Small intestine (tissue), 7 donors: Measurements from ENCODE around the gene PDE3A. TPM values are rescaled to one million over a fixed set of nuclear protein-coding genes. Genes with fewer than 3 reads are reported as not detected.
A peak's percentile ranks its signal among the peaks of the same experiment; 100 is the strongest.

Source experiments
- DNase-seq, 2 donors: peaks; one replicate each; pipeline versions ENCODE4 v3.0.0 to v3.0.0-alpha.2; 2013
- FAIRE-seq: peaks from 2 replicates; lab custom pipeline; 2012; peaks lifted over from hg19 to GRCh38; lab: Jason Lieb, UNC
- H3K27ac ChIP-seq, 3 donors: one replicate each; pipeline ENCODE4 v1.5.1; 2013; ENCODE audit warnings: low read length in 2 of 3, mild to moderate bottlenecking in 2 of 3, control low read depth in 1 of 3, inconsistent platforms in 1 of 3, low read depth in 1 of 3, moderate library complexity in 1 of 3
- H3K27me3 ChIP-seq, 3 donors: one replicate each; pipeline ENCODE4 v1.6.1; 2013; ENCODE audit warnings: low read length in 3 of 3, inconsistent platforms in 1 of 3; ENCODE audit not compliant: control insufficient read depth in 3 of 3, insufficient read depth in 3 of 3
- H3K36me3 ChIP-seq, 3 donors: one replicate each; pipeline ENCODE4 v1.6.1; 2013; ENCODE audit warnings: low read length in 3 of 3, inconsistent platforms in 1 of 3, low read depth in 1 of 3, mild to moderate bottlenecking in 1 of 3, moderate library complexity in 1 of 3; ENCODE audit not compliant: control insufficient read depth in 3 of 3, insufficient read depth in 2 of 3
- H3K4me1 ChIP-seq, 3 donors: one replicate each; pipeline ENCODE4 v1.6.1; 2013; ENCODE audit warnings: low read length in 2 of 3, inconsistent platforms in 1 of 3, low read depth in 1 of 3, mild to moderate bottlenecking in 1 of 3, moderate library complexity in 1 of 3; ENCODE audit not compliant: control insufficient read depth in 3 of 3, insufficient read depth in 2 of 3
- H3K4me3 ChIP-seq, 3 donors: one replicate each; pipeline ENCODE4 v1.5.1; 2013; ENCODE audit warnings: low read length in 3 of 3, control low read depth in 1 of 3, inconsistent platforms in 1 of 3, low read depth in 1 of 3, mild to moderate bottlenecking in 1 of 3, moderate library complexity in 1 of 3
- H3K9me3 ChIP-seq, 2 donors: one replicate each; pipeline ENCODE4 v1.6.1; 2013; ENCODE audit warnings: low read depth in 1 of 2, low read length in 1 of 2; ENCODE audit not compliant: control insufficient read depth in 2 of 2, insufficient read depth in 1 of 2
- WGBS, 3 donors: extraction: QIAGEN DNeasy Blood & Tissue Kit; methylation state at CpG; one replicate each; pipeline ENCODE4 v1.1.7; 2013; 5-methylcytosine and 5-hydroxymethylcytosine counted together
- polyA plus RNA-seq, 4 donors: library from polyadenylated mRNA; stranded (reverse) in 3 of 4; unstranded in 1 of 4; fragments of 200-250 nt in 3 of 4; fragments of 120-200 nt in 1 of 4; gene quantifications; one replicate each; pipeline versions ENCODE4 v1.2.1 to v1.2.3, GENCODE V29; 2013
- donor health status: healthy with polysubstance abuse.
- donor health status: control.
- donor health status: control.
- donor health status: Bipolar disorder and iron deficiency.
- donor health status: healthy.

The PDE3A gene
- polyA plus RNA-seq, 4 donors: 2.4 to 79.4 (median 6.6) TPM

DNA sequence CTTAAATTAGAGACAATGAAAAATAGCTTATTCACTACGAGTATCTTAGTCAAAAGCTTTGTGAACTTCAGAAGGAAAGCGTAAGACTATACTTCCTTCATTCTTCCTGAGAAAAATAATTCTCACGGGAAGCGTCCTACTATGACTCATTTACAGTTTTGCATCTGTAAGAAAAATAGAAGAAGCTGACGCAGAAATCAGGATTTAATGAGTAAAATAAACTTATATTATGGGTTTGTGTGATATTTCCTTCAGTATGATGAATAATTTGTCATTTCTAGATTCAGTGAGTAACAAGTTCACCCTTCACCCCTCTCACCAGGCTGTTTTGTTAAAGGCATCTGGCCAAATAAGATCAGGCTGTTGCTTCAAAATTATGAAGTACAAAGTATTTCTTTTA is 17.8 kb upstream of the PDE3A start:
- Histone ChIP-seq H3K27me3 (no peaks in the 10 kb centered on the region), H3K4me1 (no peaks in the 10 kb centered on the region), H3K36me3 (no peaks in the 10 kb centered on the region), H3K9me3 (no peaks in the 10 kb centered on the region), H3K4me3 (no peak overlapping the region), H3K27ac (no peak overlapping the region)
- FAIRE-seq (no peak), DNase-seq (no peak)
- 53 to 84% (median 84%) methylated on average over 5 of the region's 5 CpGs for WGBS, 3 donors

DNA sequence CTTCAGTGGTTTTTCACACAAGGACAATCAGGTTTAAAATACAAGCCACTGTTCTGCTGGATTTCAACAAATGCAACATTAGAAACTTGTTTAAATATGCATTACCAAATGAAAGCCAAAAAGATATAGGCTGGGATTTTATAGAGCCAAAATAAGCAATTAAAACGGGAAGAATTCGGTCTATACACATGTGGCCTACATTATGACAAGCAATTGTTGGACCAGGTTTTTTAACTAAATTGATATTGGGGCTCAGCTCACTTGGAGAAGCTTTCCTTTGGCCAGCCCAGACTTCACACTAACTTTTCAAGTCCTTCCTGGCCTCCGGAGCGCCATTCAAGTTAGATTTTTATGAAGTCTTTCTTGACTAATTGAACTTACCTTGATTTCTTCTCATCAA is 16.9 kb upstream of the PDE3A start:
- no peaks in the 10 kb centered on the region for H3K4me1 ChIP-seq
- H3K36me3 ChIP-seq: no peaks in the 10 kb centered on the region
- no peak overlapping the region for H3K4me3 ChIP-seq
- DNase-seq: no peak
- WGBS, 3 donors: 90 to 94% (median 91%) methylated on average over 4 of the region's 4 CpGs
- H3K27me3 ChIP-seq: no peaks in the 10 kb centered on the region
- FAIRE-seq: no peak
- no peak overlapping the region for H3K27ac ChIP-seq
- no peaks in the 10 kb centered on the region for H3K9me3 ChIP-seq

DNA sequence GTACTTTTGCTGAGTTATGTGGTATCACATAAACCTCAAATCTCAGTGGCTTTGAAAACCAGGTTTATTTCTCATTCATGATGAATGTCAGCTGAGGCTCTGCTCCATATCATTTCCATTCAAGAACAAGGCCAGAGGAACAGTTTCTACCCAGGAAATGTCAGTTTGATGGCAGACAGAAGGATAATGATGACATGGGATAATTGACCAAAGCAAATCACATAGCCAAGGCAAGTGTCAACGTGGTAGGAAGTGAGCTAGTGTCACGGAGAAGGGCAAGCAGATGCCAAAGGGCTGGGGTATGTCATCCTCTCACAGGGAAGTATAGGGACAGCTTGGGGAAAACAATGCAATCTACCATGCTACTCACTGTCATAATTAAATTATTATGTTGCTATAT is 12.3 kb upstream of the PDE3A start:
- Histone ChIP-seq H3K27ac (no peak overlapping the region), H3K27me3 (no peaks in the 10 kb centered on the region), H3K4me1 (no peaks in the 10 kb centered on the region), H3K36me3 (no peaks in the 10 kb centered on the region), H3K9me3 (no peaks in the 10 kb centered on the region), H3K4me3 (no peak overlapping the region)
- DNase-seq (no peak), FAIRE-seq (no peak)
- WGBS, 3 donors: 72 to 79% (median 72%) methylated on average over 2 of the region's 2 CpGs

DNA sequence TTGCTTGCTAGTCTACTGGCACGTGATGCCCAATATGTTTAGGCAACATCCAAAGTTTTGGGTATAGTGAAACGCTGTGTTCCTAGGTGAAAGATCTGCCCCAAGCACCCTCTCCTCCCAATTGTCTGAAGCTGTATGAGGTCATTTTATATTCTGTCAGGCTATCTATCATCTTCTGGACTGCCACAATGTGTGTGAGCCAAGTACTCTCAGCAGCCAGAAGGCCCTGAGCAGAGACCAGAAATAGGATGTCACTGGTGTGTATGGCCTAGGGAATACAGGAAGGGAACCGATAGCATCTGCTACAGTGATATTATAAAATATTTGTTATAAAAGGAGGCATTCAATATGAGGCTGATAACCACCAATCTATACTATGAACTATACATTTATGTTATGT is 7.9 kb upstream of the PDE3A start:
- Histone ChIP-seq H3K36me3 (no peaks in the 10 kb centered on the region), H3K27ac (no peak overlapping the region), H3K4me3 (no peak overlapping the region), H3K27me3 (no peaks in the 10 kb centered on the region), H3K4me1 (no peaks in the 10 kb centered on the region), H3K9me3 (no peaks in the 10 kb centered on the region)
- FAIRE-seq (no peak), DNase-seq (no peak)
- WGBS, 3 donors: 88 to 92% (median 88%) methylated on average over 3 of the region's 3 CpGs

DNA sequence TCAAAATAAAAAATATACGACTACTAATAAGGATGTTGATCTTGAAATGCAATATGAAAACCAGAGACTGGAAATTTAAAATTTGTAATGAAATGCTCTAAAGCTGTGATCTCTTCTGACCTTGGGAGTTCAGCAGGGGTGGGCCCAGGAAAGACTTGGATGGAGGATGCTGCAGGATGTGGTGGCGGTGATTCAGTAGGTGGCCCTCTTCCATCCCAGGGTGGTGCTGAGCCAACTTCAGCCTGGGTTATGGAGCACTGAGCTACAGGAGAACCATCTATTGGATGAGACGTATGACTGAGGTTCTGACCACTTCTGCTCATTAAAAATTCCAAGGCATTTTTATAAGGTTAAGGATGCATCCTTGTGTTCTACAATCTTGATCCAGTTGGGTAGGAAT is 6.9 kb upstream of the PDE3A start:
- no peaks in the 10 kb centered on the region for H3K4me1 ChIP-seq
- no peaks in the 10 kb centered on the region for H3K36me3 ChIP-seq
- H3K4me3 ChIP-seq: no peak overlapping the region
- H3K9me3 ChIP-seq: no peaks in the 10 kb centered on the region
- H3K27ac ChIP-seq: no peak overlapping the region
- no peak for FAIRE-seq
- WGBS, 3 donors: 92 to 97% (median 97%) methylated on average over 3 of the region's 3 CpGs
- no peak for DNase-seq
- H3K27me3 ChIP-seq: no peaks in the 10 kb centered on the region

DNA sequence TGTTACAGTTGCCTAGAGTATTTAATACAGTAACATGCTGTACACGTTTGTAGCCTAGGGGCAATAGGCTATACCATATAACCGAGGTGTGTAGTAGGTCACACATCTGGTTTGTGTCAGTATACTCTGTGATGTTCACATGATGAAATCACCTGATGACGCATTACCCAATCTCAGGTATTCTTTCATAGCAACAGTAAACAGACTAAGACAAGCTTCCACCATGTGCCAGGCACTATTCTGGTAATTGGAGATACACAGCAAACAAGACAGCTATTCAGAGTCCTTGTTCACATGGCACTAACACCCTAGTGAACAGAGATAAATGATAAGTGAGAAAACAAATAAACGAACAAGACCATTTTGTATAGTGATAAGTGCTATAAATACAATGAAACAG is 3.8 kb upstream of the PDE3A start:
- Histone ChIP-seq H3K27ac (no peak overlapping the region), H3K4me1 (no peaks in the 10 kb centered on the region), H3K36me3 (no peaks in the 10 kb centered on the region), H3K27me3 (no peaks in the 10 kb centered on the region), H3K4me3 (no peak overlapping the region), H3K9me3 (no peaks in the 10 kb centered on the region)
- FAIRE-seq: no peak
- DNase-seq: peak; percentile 12 to 42
- 66 to 78% (median 71%) methylated on average over 4 of the region's 4 CpGs for WGBS, 3 donors

DNA sequence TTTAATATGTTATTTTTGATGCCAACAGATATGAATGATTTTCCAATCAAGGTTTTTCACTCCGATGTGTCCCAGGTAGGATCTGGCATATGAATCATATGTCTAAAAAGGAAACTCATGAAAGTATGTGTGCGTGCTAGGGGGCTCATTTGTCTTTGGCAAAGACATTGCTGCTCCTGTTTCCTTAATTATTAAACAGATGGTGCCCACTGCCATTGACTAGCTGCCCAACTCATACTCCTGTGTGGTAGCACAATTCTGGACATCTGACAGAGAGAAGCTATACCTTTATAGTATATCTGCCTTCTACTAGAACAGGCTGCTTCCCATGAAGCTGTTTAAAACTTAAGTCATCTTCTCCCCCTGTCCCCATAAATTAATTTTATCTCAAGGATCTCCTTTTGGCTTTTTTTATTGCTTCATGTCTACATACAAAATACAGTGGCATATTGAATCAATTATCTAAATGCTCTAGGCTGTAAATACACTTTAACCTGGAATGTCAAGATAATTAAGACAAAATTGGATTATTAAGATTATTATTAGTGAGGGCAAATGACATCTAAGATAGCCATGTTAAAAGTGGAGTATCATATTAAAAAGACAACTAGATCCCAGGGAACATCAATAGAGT is 1.4 kb upstream of the PDE3A start:
- FAIRE-seq: no peak
- WGBS, 3 donors: 84 to 98% (median 93%) methylated on average over 2 of the region's 2 CpGs

DNA sequence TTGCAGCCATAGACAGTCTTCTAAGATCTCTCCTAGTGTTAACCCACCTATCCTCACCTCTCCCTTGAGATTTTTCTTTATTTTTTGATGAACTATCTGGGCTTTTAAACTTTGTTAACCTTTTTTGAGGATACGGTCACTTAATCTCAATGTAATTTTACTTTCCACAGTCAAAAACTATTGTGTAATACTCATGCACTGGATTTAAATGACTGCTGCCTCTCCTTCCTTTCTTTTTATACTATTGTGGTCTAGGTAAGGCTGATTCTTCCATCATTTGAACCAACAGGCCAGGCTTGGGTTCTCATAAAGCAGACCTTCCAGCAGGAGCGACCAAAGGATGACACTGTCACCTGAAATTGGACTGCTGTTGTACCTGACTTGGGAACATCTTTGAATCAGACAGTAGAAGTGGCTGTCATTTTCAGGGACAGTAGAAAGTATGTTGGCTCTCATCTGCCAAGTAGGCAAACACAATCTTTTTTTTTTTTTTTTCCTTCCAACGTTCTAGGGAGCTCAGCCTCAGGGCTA is 689 bp upstream of the PDE3A start:
- DNase-seq (no peak), FAIRE-seq (no peak)
- Histone ChIP-seq H3K9me3 (no peaks in the 10 kb centered on the region), H3K27me3 (no peaks in the 10 kb centered on the region), H3K36me3 (no peaks in the 10 kb centered on the region), H3K4me1 (no peaks in the 10 kb centered on the region), H3K27ac (peak overlapping the region in 2 of 3 donors; percentile 22 to 87), H3K4me3 (peak overlapping the region in 2 of 3 donors; percentile 79 to 84)
- WGBS, 3 donors: 3 to 16% (median 15%) methylated on average over 3 of the region's 3 CpGs

More for the DNA sequence above, 1.4 kb upstream of the PDE3A start:
- H3K27me3 ChIP-seq: no peaks in the 10 kb centered on the region
- H3K27ac ChIP-seq: no peak overlapping the region
- H3K4me3 ChIP-seq: no peak overlapping the region
- H3K36me3 ChIP-seq: no peaks in the 10 kb centered on the region
- no peaks in the 10 kb centered on the region for H3K9me3 ChIP-seq
- no peak for DNase-seq
- no peaks in the 10 kb centered on the region for H3K4me1 ChIP-seq
